GM21619 (cell line): ENCODE results near the gene CSTPP1.

Experiments
- ATAC-seq: cut with Tn5 transposase; IDR thresholded peaks from one replicate; pipeline ENCODE4 v1.9.1; 2021; ENCODE audit not compliant: unreplicated experiment

CSTPP1 gene

DNA sequence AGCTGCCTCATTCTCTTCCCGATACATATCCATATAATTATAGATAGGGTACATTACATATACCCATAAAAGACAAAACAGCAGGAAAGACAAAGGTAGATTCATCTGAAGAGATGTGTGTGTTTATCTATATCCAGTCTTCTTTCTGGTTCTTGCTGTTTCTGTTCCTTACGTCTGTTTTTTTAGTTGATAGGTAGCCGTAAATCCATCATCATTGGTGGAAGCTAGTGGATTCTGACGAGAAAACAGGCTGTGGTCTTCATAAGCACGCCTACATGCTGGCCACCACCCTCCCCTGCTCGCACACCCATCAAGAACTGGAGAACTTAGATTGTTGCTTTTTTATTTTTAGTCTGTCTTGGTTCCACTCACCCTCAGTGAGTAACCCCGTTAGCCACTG, 188.5 kb downstream of the CSTPP1 start:
- ATAC-seq: no peak

DNA sequence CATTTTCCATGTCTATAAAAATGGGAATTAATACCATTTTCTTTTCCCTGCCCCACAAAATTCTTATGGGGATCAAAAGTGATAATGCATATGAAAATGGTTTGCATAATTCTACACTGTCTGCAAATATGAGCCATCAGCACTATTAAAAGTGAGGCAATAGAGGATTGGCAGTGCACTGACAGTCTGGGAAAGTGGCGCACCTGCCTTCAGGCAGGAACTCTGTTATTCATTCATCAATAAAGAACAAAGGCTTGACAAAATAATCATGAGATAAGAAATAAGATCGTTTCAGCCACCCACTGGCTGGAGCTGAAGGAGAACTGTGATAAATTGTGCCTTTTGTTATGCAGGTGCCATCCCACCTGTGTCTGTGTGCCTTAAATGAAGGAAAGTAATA, 190.7 kb downstream of the CSTPP1 start:
- ATAC-seq: no peak

DNA sequence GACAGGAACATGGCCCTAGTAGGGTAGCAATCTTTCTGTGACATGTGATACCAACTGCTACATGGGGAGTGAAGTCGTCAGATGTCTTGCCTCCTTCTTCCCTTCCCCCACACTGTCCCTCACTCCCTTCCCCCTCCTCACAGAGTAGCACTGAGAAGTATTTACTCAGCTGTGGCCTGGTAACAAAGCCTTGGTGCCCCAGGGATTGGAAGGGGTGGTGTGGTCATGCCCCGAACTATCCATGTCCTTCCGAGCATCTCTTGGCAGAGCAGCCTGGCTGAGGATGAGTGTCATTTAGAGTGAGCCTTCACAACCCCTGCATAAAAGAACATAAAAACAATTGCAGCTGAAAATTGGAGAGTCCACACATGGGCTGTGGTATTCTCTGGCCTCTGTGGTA, 194.0 kb downstream of the CSTPP1 start:
- ATAC-seq: no peak

DNA sequence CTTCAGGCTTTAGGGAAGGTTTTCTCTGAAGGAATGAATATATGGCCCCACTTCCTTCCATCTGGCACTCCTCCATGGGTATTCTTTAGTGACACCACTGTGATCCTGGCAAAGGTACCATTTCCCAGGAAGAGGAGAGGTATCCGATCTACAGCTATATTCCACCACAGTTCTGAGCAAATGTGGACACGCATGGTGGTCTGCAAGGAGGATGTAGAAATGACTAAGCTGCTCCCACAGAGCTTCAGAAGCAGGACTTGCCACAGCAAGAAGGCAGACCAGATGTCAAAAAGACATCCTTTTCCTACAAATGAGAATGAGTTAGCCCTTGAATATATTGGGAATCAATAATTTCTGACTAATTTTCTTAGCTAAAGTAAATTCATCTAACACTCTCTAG, 194.6 kb downstream of the CSTPP1 start:
- ATAC-seq: no peak

DNA sequence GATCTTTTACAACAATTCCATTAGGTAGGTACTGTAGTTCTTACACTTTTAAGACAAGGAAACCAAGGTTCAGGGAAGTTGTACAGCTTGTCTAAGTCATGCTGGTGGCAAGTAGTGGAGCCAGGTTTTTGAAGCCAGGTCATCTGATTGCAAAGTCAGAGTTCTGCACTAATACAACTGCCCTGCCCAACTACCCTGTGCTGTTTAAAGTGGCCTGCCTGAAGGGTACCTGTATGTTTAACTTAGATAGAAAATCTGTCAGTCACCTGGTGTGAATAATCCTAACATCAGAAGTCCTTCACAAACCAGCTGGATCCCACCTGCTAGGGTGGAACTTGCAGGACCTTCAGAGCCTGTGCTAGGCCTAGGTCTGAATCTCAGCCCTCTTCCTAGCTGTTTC, 195.9 kb downstream of the CSTPP1 start:
- no peak for ATAC-seq

DNA sequence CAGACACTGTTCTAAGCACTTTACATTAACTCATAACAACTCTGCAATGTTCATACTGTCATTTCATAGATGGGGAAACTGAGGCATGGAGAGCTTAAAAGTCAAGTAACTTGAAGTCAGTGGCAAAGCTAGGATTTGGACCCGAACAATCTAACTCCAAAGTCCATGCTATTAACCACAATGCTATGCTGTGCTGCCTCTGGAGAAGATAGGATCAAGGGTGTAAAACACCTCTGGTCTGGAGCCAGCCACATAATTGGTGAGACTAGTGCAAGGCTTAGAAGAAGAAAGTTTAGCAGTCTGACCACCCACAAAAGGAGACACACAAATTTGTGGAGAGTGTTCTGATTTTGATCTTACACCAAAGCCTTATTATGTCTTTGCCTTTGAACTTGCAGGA, 196.4 kb downstream of the CSTPP1 start:
- ATAC-seq: no peak

DNA sequence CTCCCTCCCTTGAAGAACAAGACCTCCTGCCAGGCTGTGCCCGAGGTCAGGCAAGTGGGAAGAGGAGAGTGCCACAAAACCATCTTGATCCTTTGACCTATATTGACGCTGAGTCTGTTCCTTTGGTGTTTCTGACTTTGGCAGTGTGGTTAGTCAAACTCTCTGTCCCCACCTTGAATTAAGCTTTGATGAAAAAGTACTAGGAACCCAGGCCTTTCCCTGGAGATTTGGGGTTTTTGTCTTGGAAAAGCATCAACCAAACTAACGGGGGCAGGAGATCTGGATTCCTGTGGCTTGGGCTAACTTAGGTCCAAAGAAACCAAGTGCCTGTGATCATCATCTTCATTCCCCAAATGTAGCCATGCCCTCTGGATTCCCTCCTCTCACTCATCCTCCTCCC, 199.8 kb downstream of the CSTPP1 start:
- ATAC-seq: no peak

DNA sequence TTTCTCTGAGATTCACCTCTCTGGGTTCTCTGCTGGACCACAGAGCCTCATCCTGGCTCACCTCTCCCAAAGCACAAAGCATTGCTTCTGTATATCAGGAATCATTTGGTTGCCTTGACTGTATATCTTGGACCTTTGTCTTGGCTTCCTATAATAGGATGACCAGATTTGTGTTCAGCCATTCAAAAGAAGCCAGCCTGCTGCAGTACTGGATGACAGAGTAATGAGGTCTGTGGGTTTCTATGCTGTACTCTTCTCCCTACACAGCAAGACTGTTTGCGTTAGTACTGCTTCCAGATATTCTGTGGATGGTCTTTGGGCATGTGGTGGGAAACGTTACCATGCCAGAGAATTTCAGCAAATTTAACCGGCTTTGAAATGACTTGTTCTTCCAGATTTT, 200.4 kb downstream of the CSTPP1 start:
- no peak for ATAC-seq

DNA sequence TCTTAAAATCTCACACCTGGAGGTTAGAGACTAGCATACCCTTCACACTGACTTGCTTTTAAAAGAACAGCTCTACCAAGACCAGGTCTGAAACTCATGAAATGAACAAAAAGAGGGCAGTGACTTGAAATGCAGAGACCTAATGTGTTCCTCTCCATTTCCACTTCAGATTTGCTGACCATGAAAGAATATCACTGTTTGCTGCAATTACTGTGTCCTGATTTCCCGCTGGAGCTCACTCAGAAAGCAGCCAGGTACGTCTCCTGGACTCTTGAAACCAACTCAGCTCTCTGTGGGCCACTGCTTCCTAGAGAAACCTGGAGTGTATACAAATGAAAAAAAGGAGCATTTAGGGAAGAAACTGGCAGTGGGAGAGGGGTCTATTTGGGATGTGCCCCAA, 200.9 kb downstream of the CSTPP1 start:
- ATAC-seq: no peak

DNA sequence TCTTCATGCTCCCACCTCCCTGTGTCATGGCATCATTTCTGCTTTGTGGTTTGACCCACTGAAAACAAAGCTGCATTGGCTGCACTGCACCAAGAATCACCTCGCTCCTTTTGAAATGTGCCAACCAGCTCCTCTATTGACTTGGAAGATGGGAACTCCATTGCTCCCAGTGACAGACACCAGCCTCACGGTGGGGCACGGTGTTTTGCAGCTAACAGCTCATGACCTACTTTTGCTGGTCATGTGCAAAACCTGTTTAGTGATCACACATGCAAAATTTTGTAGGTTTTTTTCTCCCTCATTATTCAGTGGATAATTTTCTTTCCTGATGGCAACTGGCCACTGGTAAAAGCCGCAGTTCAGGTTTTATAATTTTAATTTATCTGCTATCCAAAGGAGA, 203.3 kb downstream of the CSTPP1 start:
- ATAC-seq: no peak

DNA sequence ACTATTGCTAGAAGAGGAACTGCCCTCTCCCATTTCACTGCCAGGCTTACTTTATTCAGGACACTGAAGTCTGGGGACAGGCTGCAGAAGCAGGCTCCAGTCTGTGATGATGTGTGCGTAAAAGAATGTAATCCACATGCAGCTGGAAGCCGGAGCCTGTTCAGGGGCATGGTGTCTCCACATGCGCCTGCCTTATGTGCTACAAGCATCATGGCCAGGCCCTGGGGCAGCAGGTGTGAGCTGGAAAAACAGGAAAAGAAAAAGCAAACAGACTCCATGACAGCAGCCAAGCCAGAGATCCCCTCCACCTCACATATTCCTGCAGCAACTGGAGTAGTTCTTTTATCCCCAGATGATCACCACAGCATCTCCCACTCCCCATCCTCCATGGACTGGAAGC, 206.8 kb downstream of the CSTPP1 start:
- no peak for ATAC-seq

DNA sequence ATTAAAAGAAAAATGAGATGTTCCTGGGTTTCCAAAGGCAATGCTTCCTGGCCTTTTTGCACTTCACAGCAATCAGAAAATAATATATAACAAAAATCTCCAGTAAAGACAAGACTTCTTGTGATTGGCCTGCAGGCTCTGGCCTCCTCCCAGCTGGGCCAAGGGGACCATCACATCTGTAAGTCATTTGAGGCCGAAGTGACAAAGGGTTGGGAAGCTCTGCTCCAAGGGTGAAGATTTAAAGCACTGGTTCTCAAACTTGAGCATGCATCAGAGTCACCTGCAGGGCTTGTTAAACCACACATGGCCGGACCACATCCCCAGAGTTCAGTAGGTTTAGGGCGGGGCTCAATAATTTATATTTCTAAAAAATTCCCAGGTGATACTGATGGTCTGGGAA, 208.0 kb downstream of the CSTPP1 start:
- ATAC-seq: no peak

DNA sequence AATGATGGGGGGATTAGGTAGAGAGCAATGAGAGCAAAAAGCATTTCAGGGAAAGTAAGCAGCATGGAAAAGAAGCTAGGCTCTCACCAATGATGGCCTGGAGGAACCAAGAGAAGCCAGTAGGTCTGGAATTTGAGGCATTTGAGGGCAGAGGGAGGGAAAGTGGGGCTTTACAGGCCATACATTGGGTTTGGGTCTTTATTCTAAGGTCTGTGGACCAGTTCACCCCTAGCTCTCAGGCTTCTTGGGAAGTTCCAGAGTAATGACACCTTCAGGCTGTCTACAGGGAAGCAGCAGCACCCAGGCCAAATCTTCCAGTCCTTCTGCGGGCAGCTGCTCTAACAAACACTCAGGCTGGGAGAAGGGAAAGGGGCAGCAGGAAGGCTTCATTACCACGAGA, 210.7 kb downstream of the CSTPP1 start:
- ATAC-seq: no peak

DNA sequence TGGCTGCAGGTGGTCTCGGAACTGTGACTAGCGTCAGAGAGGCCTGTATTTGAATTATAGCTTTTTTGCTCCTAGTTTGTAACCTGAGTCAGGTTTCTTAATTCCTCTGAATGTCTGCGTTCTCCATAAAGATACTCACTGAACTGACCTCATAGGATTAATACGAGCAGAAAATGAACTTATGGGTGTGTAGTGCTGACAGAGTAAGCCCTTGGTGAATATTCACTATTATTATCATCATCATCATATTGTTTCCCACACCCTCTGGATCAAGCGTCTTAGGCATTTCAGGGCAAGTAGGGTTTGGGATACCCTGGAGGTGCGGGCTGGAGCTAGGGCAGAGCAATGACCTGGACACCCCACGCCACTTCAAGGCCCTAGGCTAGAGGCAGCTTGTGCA, 211.1 kb downstream of the CSTPP1 start:
- no peak for ATAC-seq

DNA sequence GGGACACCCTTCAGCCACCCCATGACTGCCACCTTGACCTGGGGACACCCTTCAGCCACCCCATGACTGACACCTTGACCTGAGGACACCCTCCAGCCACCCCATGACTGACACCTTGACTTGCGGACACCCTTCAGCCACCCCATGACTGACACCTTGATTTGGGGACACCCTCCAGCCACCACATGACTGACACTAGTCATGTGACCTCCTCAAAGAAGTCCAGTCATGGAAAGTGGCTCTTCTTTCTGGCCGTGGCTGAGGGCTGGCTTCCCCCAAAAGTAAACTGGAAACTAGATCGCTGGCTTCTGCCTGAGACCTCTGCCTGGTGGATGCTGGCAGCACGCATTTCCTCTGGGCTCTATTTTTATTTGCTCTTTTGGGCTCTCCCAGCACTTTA, 211.7 kb downstream of the CSTPP1 start:
- ATAC-seq: no peak

DNA sequence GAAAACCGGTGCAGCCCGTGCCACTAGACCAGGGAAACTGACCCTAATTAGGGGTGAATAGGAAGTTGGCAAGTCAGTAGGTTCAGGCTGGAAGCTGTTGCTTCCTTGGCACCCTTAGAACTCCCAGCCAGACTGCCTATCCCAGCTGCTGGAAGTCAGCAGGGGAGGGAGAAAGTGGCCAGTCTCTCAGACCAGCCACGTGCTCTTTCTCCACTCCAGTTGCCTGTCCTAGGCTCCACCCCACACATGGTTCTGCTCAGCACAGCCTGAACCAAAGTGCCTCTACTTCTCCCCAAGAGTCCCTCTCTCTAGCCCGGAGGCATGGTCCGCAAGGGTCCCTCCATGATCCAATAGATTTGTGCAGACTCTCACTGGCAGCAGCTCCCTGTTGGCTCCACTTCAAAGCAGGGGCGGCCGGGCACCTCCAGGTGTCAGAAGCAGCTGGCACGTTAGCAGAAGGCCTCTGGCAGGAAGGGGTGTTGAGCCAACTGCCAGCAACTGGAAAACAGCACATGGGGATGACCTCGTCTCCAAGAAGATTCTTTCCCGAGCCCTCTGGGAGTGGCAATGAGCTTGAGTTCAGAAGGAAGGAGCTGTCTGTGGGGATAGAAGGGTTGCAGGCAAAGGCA, 212.5 kb downstream of the CSTPP1 start:
- ATAC-seq: no peak

DNA sequence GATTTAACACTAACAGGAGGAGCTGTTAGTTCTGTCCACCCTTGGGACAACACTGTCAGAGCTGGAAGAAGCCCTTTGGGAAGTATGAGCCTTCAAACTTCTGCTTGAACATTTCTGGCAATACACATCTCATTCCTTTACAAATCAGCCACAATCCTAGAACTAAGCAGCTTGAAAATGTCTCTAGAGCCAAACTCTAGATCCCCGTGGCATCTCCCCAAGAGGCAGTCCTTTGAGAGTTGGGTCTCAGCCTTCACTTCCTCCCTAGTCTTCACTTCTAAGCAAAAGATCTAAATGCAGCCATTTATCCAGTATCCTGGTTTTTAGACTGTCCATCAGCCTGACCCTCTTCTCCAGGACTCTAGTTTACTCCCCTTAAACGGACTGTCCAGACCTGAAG, 213.2 kb downstream of the CSTPP1 start:
- ATAC-seq: no peak

DNA sequence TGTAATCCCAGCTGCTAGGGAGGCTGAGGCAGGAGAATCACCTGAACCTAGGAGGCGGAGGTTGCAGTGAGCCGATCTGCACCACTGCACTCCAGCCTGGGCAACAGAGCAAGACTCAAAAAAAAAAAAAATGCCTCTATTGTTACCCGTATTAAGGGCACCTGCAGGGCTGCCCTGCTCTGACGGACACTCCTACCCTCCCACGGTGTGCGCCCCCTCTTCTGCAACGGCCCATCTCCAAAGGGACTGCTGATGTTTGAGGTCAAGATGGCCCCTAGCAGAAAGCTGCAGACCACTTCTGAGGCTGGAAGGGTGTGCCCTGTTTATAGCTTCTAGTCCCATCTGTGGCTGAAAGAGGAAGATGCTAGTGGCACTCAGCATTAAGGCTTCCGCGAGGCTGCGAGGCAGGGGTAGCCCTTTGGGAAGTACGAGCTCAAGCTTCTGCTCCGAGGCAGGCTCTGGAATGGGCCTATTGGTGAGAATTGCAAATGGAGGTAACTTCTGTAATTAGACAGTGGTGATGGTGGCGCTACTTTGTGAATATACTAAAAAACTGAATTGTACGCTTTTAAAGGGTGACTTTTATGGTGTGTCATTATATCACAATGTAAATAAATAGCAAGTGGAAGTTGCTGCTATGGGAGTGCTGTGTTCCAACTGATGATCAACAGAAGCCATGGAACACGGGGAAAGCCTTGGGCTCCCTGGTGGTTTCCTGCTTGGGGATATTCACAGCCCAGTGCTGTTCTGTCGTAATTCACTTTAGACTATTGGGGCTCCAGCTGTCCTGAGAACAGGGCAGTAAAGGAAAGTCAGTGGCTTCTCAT, 215.8 kb downstream of the CSTPP1 start:
- ATAC-seq: no peak

DNA sequence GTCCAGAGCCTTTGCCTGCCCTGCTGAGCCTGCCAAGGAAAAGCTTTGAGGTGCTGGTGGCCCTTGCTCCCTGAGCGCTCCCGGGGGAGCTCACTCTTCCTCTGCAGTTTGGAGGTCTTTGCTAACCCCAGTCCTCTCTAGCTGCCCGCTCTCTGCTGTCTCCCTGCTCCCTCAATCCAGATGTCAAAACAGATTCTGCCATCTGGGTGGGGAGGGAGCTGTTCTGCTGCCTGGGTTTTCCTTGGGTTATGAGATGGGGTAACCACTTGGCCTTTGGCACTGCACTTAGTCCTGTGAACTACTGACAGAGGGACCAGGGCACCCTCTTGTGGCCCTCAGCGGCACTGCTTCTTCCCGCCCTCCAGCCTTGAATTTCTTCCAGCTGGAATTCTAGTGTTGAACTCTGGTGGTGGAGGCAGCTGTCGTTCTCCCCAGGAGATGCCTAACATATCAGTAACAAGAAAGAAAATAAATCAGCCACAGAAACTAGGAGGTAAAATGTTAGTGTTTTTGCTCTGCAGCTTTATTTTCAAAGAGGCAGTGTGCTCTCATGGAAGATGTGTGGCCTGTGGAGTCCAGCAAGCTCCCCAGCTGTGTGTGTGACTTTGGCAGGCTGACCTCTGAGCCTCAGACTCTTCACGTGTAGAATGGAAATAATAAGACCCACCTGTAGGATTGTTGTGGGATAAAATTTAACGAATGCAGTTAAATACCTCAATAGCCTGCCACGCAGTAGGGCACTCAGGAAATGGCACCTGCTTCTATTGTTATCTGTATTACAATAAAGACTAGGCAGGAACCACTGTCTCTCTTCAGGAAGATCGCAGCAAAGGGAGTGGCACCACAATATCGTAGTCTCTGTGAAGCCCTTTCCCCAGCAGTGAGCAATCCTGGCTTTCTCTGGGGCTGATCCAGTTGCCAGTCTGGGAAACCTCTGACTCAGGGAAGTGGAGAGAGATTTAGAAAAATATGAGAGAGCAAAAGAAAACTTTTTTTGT, 216.7 kb downstream of the CSTPP1 start:
- no peak for ATAC-seq

DNA sequence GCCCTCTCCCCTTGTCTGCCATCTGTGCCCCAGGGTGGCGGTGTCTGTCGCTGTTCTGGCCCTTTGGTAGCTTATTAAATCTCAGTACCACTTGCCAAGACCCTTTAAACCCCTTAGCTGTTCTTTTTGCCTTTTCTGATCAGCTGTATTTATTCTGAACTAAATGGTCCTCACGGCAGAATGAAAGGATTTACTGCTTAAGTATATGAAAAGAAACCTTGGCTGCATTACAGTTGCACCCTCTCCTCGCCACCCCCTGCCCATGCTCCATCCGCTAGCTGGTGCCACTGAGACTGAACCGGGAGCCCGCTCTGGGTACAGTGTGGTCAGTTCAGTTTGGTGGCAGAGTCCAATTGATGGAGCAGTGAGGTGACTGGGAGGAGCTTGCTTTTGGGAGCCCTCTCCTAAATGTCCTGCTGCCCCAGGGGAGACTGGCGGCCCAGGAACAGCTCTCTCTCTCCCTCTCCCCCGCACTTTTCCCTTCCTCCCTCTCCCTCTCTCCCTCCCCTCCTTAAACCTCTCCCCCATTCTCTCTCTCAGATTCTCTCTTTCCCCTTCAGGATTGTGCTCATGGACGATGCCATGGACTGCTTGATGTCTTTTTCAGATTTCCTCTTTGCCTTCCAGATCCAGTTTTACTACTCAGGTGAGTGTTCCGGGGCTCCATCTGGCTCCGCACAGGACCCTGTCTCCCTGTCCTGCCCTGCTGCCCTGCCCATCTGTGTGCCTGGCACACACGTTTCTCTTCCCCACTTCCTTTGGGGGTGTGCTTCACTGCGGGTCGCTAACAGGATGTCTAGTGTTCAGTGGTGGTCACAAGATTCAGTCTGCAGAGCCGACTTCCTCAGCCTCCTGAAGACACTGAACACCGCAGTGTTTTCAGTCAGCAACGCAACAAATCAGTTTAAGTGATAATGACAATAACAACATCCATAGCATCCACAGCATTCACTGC, 218.3 kb downstream of the CSTPP1 start:
- ATAC-seq: no peak

DNA sequence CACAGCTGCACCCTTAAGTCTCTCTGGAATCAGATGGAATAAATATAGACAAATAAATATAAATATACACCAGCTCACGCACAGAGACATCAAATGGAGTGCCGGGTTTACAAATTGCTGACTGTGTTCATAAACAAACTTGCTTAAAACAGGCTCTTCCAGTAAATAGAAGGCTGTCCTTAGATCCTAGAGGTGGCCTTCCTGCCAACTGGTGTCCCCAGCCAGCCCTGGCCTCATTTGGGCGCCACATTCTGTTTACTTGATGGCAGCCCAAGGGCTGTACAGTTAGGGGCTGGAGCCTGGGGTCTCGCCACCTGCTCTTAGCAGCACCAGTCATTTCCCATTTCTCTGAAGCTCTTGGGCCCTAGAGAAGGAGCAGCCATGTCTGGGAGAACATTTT, 219.3 kb downstream of the CSTPP1 start:
- ATAC-seq: no peak
